ENCODE results near the gene MCEMP1.

Gene MCEMP1

DNA sequence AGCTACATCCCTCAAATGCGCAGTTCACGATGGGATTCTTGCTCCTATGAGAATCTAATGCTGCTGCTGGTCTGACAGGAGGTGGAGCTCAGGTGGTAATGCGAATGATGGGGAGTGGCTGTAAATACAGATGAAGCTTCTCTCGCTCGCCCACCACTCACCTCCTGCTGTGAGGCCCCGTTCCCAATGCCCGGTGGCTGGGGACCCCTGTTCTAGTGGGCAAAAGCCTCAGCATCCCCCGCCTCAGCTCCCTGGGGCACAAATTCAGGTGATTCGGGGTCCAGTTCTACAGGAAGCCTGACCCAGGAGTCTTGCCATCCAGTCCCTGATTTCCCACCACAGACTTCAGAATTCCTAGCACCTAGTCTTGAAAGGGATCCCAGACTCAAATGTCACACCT, 4.4 kb upstream of the MCEMP1 start:
- DNase-seq, result no peak

DNA sequence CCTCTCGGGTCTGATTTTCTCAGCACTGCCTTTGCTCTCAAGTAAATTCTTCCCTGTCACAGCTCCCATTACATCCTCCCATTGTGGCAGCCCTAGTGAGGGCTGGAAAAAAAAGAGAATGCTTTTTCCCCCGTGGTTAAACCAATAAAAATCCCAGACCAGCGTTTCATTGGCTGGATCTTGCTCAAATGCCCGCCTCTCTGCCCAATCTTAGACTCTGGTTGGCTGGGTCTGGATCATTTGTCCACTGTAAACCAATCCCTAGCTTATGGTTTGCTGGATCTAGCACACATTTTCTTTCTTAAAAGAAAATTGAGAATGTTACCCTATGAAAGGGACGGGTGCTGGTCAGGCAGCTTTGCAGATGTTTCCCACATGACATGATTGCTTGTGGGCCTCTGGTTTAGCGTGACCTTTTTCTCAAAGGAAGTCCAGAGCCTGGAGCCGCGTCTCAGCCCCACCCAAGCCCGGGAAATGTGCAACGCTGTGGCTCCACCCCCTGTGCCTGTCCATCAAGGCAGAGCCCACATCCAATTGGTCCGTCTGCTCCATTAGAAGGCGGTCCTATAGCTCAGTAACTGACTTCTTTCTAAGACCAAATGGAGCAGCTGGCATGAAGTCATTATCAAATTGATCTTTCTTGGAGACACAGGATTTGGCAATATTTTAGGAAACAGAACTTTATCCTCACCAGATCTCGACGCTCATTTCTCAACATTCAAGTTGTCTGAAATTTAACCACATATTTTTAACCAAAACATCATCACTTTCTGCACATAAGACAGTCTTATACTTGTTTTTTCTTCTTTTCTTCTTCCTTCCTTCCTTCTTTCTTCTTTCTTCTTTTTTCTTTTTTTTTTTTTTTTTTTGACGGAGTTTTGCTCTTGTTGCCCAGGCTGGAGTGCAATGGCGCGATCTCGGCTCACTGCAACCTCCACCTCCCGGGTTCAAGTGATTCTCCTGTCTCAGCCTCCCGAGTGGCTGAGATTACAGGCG, 2.6 kb upstream of the MCEMP1 start:
- no peak for DNase-seq

DNA sequence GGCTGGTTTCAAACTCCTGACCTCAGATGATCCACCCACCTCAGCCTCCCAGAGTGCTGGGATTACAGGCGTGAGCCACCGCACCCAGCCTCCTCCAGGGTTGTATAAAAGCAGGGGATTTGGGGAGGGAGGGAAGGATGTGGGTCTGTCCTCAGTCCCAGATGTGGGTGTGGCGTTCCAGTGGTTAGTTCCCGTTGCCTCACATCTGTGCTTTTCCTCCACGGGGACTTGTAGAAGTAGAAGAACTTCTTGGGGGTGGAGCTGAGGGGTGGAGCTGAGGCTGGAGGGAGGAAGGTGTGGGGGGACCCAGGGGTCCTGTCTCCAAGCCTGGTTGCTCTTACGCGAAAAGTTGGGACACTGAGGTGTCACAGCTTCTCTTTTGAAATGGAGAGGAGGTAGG, 514 bp upstream of the MCEMP1 start:
- DNase-seq, result no peak

DNA sequence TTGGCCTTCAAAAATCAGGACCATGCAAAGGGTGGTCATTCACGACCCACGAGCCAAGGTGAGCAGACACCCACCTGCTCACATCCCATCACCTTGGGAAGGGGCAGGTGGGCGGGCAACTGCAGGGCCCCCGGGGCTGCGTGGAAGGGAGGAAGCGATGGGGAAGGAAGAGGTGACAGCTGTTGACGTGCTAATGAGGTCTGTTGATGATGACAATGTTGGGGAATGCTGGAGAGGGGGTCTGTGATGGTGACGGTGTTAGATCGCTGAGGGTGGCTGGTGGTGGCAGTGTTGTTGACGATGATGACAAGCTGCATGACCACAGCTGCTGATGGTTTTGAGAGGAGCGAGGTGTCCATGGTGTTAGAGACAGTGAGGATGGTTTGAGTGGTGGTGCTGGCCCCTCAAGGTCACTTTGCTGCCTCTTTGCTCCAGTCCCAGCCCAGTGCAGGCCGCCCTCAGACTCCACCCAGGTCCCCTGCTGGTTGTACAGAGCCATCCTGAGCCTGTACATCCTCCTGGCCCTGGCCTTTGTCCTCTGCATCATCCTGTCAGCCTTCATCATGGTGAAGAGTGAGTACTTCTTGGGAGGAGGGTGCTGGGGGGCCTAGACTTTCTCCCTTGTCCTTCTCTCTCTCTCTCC, 900 bp downstream of the MCEMP1 start:
- DNase-seq, result no peak

DNA sequence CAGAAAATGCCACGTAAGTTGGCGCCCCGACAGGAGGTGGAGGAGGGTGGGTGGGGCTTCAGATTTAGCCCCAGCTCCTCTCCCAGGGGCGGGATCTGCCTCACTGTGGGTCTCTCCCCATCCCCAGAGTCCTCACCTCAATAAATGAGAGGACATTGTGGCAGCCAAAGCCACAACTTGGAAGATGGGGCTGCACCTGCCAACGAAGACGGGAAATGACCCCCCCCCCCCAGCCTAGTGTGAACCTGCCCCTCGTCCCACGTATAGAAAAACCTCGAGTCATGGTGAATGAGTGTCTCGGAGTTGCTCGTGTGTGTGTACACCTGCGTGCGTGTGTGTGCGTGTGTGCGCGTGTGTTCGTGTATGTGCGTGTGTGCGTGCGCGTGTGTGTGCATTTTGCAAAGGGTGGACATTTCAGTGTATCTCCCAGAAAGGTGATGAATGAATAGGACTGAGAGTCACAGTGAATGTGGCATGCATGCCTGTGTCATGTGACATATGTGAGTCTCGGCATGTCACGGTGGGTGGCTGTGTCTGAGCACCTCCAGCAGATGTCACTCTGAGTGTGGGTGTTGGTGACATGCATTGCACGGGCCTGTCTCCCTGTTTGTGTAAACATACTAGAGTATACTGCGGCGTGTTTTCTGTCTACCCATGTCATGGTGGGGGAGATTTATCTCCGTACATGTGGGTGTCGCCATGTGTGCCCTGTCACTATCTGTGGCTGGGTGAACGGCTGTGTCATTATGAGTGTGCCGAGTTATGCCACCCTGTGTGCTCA, 2.3 kb downstream of the MCEMP1 start:
- peak; percentile 44 for DNase-seq

DNA sequence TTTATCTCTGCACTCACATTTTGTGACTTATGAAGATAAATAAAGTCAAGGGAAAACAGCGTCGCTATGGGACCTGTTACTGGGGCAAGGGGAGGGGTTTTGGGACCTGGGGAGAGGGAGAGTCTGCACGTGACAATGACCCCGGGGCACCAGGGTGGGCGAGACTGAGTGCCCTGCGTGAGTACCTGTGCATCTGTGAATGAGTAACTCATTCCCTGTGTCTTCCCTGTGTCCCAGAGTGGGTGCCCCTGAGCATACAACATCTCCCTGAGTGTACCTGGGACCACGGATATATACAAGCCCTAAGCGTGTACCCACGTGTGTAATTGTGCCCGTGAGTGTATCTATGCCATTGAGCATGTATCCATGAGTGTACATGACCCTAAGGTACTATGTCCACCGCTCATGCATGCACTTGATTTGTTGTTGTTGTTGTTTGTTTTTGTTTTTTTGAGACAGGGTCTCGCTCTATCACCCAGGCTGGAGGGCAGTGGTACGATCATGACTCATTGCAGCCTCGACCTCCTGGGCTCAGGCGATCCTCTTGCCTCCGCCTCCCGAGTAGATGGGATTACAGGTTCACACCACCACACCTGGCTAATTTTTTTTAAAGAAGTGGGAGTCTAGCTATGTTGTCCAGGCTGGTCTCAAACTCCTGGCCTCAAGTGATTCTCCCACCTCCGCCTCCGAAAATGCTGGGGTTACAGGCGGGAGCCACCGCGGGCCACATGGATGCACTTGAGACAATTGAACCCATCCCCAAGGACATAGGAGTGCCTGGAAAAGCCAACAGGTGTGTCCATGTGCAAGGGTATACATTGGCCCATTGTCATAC, 3.1 kb downstream of the MCEMP1 start:
- no peak for DNase-seq

DNA sequence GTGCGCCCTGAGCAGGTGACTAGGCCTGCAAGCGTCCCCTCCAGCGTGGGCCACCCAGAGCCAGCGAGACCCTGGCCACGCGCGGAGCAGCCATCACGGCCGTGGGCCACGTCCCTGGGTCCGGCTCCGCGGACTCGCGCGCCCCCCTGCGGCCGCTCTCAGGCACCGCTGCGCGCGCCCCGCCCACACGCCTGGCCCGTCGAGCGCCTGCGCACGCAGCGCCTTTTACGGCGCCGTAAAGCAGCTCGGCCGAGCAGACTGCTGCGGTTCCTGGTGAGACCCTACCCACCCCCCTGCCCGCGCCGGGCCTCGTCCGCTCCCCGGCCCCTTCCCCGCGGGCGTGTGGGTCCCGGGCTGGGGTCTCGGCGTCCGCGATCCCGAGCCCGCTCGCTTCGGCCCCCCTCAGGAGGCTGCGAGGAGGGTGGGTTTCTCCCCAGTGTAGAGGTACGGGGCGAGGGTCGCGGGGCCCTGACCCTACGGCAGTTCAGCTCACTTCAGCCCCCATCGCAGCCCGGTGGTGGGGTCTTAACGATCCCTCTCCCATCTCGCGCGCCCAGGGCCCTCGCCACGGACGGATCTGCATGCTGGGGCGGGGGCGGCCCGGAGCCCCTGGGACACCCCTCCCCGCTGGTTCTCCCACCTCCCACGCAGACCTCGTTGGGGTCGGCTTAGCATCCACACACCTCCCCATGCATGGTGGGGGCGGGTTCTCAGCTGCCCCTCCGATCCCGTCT, 3.9 kb downstream of the MCEMP1 start, which contains the start of gene TRAPPC5:
Gene TRAPPC5, plus strand, starts transcription at position 228 of the 734 bp plus-strand sequence. CDS start 1,421 bp downstream, outside the sequence.
- DNase-seq, result peak; percentile 77

DNA sequence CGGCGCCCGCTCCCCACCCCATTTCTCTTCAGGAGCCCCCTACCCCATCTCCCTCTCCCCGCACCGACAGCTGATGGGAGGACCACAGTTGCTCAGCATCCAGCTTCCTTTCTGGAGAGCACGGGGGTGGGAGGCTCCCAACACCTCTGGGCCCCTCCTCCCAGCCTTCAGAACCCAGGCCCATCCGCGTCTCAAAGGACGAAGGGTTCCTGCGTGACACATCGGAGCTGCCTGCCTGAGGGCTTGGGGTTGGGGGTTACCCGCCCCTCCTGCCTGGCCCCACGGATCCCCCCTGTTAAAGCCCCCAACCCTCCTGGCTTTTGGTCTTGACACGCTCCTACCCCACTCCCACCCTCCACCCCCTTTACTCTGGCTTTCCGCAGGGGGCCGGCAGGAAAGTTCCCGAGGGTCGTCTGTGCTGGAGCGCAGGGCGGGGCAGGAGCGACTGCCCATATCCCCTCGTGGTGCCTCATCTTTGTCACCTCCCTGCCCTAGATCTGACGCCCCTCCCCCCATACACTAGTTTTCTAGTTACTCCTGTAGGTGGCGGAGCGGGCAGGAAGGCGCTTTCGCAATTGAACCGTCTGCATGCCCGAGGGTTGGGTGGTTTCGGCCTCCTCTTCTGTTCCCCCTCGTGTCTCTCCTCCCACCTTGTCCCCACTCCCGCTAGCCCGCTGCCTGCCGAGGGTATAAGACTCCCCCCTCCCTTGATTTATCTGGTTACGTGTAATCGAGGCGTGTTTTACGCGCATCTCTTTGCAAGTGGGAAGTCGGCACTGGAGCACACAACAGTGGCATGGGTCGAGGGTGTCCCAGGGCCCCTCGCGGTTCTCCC, 4.7 kb downstream of the MCEMP1 start:
- peak; percentile 71 for DNase-seq

DNA sequence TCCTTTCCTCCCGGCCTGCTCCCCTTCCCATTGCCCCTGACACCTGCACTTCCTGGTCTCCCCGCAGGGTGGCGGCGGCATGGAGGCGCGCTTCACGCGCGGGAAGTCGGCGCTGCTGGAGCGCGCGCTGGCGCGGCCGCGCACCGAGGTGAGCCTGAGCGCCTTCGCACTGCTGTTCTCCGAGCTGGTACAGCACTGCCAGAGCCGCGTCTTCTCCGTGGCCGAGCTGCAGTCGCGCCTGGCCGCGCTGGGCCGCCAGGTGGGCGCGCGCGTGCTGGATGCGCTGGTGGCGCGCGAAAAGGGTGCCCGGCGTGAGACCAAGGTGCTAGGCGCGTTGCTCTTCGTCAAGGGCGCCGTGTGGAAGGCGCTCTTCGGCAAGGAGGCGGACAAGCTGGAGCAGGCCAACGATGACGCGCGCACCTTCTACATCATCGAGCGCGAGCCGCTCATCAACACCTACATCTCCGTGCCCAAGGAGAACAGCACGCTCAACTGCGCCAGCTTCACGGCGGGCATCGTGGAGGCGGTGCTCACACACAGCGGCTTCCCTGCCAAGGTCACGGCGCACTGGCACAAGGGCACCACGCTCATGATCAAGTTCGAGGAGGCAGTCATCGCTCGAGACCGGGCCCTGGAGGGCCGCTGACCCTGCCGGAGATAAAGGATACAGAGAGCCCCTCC, 5.4 kb downstream of the MCEMP1 start:
- DNase-seq, result no peak

DNA sequence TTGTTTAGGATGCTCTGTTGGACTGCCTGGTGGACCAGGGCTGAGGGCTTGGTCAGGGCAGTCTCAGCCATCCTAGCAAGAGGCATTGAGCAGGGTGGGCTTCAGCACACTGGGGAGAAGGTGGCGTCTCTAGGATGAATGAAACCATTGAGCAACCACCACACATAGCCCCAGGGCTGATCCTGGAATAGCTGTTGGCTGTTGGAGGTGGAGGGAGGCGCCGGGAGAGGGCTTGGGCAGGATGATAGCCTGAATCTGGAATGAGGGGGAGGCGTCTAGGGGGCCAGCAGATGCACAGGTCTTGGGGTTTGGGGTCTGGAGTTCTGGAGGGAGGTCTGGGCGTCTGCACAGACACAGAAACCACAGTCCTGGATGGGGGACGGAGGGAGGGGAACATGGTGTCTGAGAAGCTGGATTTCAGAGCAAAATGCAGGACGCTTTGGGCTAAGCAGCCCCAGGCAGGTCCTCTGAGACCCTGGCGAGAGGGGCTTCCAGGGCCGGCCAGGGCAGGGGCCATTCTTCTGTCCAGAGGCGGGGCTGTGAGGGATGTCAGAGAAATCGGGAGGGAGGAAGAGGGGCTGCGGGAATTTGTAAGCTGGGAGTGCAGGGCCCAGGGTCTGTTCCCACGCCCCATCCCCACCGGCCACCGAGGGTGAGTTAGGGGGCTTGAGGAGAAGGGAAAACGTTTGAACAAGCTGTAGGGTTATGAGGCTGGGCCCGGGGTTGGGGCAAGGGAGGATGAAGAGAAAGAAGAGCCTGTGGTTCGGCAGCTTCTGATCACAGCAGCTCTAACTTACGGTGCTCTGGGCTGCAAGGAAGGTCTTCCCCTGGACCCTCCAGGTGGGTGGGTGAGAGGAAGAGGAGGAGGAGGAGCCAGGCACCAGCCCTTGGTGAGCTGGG, 8.9 kb downstream of the MCEMP1 start:
- DNase-seq, result no peak

DNA sequence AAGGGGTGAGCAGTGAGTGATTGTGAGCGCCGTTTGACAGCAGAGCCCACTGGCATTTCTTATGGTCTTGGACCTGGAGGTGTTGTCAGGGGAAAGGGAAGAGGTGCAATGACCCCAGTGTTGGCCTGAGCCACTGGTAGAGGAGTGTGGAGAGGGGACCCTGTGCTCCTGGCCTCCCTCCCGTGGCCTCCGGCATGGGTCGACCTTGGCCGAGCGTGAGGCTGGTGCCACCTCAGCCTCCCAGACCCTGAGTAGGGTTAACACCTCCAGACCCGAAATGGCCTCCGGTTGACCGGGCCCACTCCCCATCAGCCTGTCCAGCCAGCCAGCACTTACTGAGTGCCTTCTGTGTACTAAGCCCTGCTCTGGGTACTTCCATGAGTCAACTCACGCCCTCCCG, 10.3 kb downstream of the MCEMP1 start:
- DNase-seq, result no peak

DNA sequence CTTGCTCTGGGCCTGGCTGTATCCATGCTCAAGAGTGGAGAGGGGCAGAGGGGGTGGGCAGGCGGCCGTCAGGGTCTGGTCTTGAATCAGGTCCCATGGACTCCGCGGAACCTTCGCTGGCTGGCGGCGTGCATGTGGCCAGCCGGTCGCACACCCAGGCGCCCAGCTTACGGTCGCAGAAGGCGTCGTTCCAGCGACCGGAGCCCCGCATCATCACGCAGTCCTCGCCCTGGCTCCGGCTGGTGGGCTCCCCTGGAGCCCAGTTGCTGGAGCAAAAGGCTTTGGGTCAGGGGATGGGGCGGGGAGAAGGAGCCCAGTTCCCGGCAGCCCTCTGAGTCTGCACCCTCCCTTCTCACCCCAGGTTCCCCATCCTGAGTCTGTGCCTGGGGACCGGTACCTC, 12.3 kb downstream of the MCEMP1 start:
- DNase-seq, result no peak

DNA sequence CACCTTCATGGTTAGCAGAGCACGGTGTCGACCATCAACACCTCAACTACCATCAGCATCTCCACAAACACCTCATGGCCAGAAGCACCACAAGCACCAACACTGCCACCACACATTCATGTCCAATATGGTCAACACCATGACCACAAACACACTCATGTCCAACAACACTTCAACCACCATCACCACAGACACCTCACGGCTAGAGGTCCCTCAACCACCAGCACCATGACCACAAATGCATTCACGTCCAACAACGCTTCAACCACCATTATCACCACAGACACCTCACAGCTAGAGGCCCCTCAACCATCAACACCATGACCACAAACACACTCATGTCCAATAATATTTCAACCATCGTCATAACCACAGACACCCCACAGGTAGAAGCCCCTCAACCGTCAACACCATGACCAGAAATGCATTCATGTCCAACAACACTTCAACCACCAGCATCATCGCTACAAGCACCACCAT, 13.9 kb downstream of the MCEMP1 start:
- no peak for DNase-seq

DNA sequence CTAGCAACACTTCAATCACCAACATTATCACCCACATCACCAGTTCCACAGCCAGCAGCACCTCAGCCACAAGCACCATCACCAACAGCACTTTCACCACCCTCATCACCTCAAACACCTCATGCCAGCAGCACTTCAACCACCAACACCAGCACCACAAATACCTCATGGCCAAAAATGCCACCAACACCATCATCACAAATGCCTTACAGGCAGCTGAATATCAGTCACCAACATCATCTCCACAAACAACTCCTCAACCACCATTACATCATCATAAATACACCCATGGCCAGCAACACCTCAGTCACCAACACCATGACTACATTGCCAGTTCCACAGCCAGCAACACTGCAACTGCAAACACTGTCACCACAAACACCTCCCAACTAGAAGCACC, 14.6 kb downstream of the MCEMP1 start:
- no peak for DNase-seq

DNA sequence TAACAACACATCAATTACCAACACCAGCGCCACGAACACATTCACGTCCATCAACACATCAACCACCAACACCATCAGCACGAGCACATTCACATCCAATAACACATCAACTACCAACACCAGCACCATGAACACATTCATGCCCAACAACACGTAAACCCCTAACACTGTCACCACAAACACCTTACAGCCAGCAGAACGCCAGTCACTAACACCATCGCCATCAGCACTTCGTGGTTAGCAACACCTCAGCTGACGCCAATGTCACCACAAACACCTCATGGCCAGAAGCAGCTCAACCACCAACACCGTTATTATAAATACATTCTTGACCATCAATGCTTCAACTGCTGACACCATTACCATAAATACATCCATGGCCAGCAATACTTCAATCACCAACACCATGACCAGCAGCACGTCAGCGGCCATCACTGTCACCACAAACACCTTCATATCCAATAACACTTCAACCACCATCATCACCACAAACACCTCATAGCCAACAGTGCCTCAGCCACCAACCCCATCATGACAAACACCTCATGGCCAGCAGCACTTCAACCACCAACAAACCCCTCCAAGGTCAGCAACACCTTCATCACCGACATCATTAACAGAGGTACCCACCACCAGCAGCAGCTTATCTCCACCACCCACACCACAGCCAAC, 15.7 kb downstream of the MCEMP1 start:
- DNase-seq, result no peak

DNA sequence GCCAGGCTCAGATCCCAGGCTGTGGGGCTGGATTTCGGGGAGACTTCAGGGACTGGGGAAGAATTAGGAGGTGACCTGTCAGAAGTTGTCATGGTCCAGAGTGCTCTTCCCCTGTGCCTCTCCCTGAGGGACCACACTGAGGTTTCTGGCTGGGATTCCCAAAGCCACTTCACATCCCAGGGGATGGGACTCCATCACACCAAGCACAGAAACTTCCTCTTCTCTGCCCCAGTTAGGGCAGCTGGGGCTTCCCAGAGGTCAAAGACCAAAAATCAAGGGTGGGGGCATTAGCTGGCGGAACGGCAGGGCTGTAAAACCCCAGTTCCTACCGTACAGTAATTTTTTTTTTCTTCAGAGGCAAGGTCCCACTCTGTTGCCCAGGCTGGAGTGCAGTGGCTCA, 17.6 kb downstream of the MCEMP1 start:
- DNase-seq, result no peak

DNA sequence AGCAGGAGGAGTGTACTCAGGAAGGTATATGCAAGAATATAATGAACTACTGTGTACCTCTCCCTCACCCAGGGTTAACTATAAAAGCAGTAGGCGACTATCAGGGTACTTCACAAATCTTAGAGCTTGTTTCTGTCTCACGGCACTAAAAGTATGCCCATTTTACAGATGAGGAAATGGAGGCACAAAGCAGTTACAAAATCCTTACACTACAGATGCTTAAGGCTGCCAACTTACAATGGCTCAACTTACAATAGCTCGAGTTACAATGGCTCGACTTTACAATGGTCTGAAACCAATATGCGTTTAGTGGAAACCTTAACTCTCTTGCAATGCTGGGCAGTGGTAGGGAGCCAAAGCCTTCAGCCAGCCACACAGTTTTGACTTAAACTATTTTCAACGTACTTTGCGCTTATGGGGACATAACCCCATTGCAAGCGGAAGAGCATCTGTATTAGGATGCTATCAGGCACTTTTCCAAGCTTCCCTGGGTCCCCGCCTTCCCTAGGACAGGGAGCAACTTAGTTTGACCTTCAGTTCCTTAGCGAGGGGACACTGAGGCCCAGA, 20.9 kb downstream of the MCEMP1 start:
- DNase-seq, result no peak

DNA sequence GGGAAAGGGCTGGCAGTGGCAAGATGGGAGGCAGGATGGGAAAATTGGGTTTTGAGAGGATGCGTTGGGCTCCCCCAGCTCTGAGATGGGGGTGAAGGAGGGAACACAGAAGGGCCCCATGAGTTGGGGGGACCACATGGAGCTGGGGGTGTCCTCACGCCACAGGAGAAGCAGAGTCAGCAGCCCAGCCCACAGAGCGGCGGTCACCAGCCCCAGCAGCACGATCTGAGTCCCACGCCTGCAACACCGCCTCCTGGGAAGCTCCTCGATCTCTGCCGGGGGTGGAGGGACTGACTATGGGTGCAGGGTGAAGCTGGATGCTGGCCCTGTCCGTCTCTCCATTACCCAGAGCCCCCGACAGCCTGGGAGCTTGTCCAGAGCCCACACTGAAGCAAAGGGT, 21.7 kb downstream of the MCEMP1 start:
- no peak for DNase-seq

All from effector CD8-positive, alpha-beta T cell (primary cell).